Measurements from ENCODE around the gene WDR12.

GRCh38 chr2:202844656-202845055 lies 66.8 kb downstream of the WDR12 start:
- no peak for TF ChIP-seq CTCF (conservative IDR thresholded peaks at IDR 0.05; ENCODE audit: low read depth, low read length)
- TF ChIP-seq EZH2phosphoT487 (IDR thresholded peaks at IDR 0.05; ENCODE audit: borderline replicate concordance, low read length), result no peak

Data from PC-3 (cell line).